ENCODE results near the gene RPN2. TPM values are rescaled to one million over a fixed set of nuclear protein-coding genes. Genes with fewer than 3 reads are reported as not detected.

Gene RPN2
- total RNA-seq, 1 experiment from 2014 or later = 234 TPM

DNA sequence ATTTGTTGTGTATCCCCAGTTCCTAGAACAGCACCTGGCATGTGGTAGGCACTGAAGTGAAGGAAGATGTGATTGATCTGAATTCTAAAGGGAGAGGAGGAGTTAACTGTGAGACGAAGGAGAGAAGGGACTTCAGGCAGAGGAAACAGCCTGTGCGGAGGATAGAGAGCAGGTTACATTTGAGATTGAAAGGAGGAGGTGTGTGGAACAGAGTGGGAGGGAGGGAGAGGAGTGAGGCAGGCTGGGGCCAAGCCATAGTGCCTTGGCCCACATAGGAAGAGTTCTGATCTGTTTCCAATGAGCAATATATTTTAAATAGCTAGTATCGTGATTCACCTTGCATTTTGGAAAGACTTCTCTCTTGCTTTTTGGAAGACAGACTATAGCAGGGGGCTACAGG is 14.1 kb downstream of the RPN2 start:
- no peak for DNase-seq
- H3K36me3 Mint-ChIP-seq (ENCODE audit: insufficient read depth in 1 of 3, low read depth in 3 of 3) = peaks cover 32 to 60% (median 54%) of the 10 kb centered on the region in 3 experiments; a peak in 6 of 7 replicates

More for the DNA sequence above, 14.1 kb downstream of the RPN2 start:
- Histone ChIP-seq H3K4me2 (ENCODE audit: insufficient read depth, insufficient read length, low read length) (no peak overlapping the region), H3K23ac (ENCODE audit: insufficient read length, low read depth, low read length) (no peak overlapping the region), H4K20me1 (ENCODE audit: control insufficient read depth, insufficient read depth, insufficient read length) (no peaks in the 10 kb centered on the region), H3K9me3 (ENCODE audit: control insufficient read depth, low read depth, low read length) (no peaks in the 10 kb centered on the region), H2AK5ac (ENCODE audit: insufficient read length, low read length) (no peak overlapping the region), H2BK15ac (ENCODE audit: low read depth, low read length) (no peak overlapping the region), H4K8ac (replicated peaks; ENCODE audit: insufficient read length, low read depth, low read length) (no peak overlapping the region), H3K9ac (ENCODE audit: extremely low read depth, insufficient read length, low read length) (no peak overlapping the region), H2BK20ac (ENCODE audit: low read depth, low read length, poor library complexity, severe bottlenecking) (no peak overlapping the region), H3K79me1 (ENCODE audit: insufficient read depth, low read depth, low read length, poor library complexity, severe bottlenecking) (peaks cover 19% of the 10 kb centered on the region), H4K5ac (ENCODE audit: insufficient read length, low read depth, low read length) (no peak overlapping the region), H3K4me1 (ENCODE audit: insufficient read depth, low read length) (no peaks in the 10 kb centered on the region), H3T11ph (ENCODE audit: low read length) (no peak overlapping the region), H2BK120ac (ENCODE audit: low read depth, low read length, poor library complexity, severe bottlenecking) (no peak overlapping the region), H3K18ac (ENCODE audit: insufficient read length, low read depth, low read length) (no peak overlapping the region), H3K27ac (ENCODE audit: insufficient read length, low read depth, low read length) (no peak overlapping the region), H2BK5ac (ENCODE audit: insufficient read length, low read length) (no peak overlapping the region), H3K23me2 (ENCODE audit: insufficient read length, low read depth, low read length, poor library complexity, severe bottlenecking) (no peaks in the 10 kb centered on the region), H4K91ac (ENCODE audit: insufficient read length, low read depth, low read length) (no peak overlapping the region), H3K27me3 (ENCODE audit: insufficient read depth, low read length) (no peaks in the 10 kb centered on the region), H3K14ac (ENCODE audit: insufficient read depth, low read length) (no peak overlapping the region), H2AFZ (ENCODE audit: low read length) (no peak overlapping the region), H3K79me2 (ENCODE audit: insufficient read depth, low read length) (peaks cover 35% of the 10 kb centered on the region), H3K56ac (ENCODE audit: insufficient read length, low read depth, low read length) (no peak overlapping the region), H2BK12ac (ENCODE audit: insufficient read length, low read depth, low read length) (no peak overlapping the region), H3K4ac (ENCODE audit: low read depth, low read length) (no peak overlapping the region)
- Mint-ChIP-seq H3K4me1 (peaks cover 33 to 38% of the 10 kb centered on the region in 2 experiments), H3K4me3 (peak overlapping the region in 1 of 2 experiments; percentile 35; a peak in 1 of 5 replicates), H3K27ac (peak overlapping the region; percentile 6 to 93 (median 90); a peak in 4 of 7 replicates), H3K9me3 (no peaks in the 10 kb centered on the region), H3K27me3 (ENCODE audit: low read depth) (no peaks in the 10 kb centered on the region)
- no CpG with 5 or more reads among the region's 3 CpGs for WGBS (ENCODE audit: extremely low coverage, insufficient read length, low lambda C conversion rate)
- TF ChIP-seq, protein P1, sequence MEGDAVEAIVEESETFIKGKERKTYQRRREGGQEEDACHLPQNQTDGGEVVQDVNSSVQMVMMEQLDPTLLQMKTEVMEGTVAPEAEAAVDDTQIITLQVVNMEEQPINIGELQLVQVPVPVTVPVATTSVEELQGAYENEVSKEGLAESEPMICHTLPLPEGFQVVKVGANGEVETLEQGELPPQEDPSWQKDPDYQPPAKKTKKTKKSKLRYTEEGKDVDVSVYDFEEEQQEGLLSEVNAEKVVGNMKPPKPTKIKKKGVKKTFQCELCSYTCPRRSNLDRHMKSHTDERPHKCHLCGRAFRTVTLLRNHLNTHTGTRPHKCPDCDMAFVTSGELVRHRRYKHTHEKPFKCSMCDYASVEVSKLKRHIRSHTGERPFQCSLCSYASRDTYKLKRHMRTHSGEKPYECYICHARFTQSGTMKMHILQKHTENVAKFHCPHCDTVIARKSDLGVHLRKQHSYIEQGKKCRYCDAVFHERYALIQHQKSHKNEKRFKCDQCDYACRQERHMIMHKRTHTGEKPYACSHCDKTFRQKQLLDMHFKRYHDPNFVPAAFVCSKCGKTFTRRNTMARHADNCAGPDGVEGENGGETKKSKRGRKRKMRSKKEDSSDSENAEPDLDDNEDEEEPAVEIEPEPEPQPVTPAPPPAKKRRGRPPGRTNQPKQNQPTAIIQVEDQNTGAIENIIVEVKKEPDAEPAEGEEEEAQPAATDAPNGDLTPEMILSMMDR (conservative IDR thresholded peaks at IDR 0.05) = no peak
